MCF 10A (cell line): Measurements from ENCODE around the gene TMSB10. TPM values are rescaled to one million over a fixed set of nuclear protein-coding genes. Genes with fewer than 3 reads are reported as not detected.
"Not testable (repeated sequence)": the region's sequence is repeated elsewhere in the genome, so short reads cannot be mapped to it uniquely, and the experiment has no call there.

Source experiments
- BruUV-seq: library from RNA; stranded (reverse); fragments of 400-500 nt; replicated peaks from 2 replicates; lab custom pipeline; 2021; lab: Mats Ljungman, UMichigan
- CTCF ChIA-PET: fragments of 300-600 bp; sonication (Branson Sonifier 250); formaldehyde crosslinking; extraction: SDS; loops from one replicate; lab custom pipeline; 2021; ENCODE audit warnings: antibody characterized with exemption, inconsistent platforms; lab: Yijun Ruan, JAX
- POLR2A ChIA-PET: fragments of 300-600, 350-650 bp; sonication (Branson Sonifier 250); formaldehyde crosslinking; extraction: SDS; loops from one replicate; lab custom pipeline; 2020; ENCODE audit warnings: antibody characterized with exemption, inconsistent platforms; lab: Yijun Ruan, JAX
- DNase-seq: peaks from one replicate; pipeline ENCODE4 v3.0.0-alpha.2; 2018; ENCODE audit not compliant: unreplicated experiment
- H3K27ac Mint-ChIP-seq: one replicate; pipeline ENCODE4 v1.8.0; 2022; ENCODE audit warnings: mild to moderate bottlenecking, low read depth, mixed read lengths; ENCODE audit not compliant: unreplicated experiment
- H3K27me3 Mint-ChIP-seq: one replicate; pipeline ENCODE4 v1.8.0; 2022; ENCODE audit warnings: mixed read lengths; ENCODE audit not compliant: insufficient read depth, unreplicated experiment
- H3K36me3 Mint-ChIP-seq: one replicate; pipeline ENCODE4 v1.8.0; 2022; ENCODE audit warnings: mild to moderate bottlenecking, moderate library complexity, mixed read lengths; ENCODE audit not compliant: insufficient read depth, unreplicated experiment
- H3K4me1 Mint-ChIP-seq: one replicate; pipeline ENCODE4 v1.8.0; 2022; ENCODE audit warnings: mixed read lengths; ENCODE audit not compliant: insufficient read depth, unreplicated experiment
- H3K4me3 Mint-ChIP-seq: one replicate; pipeline ENCODE4 v1.8.0; 2022; ENCODE audit warnings: mild to moderate bottlenecking, moderate library complexity, mixed read lengths; ENCODE audit not compliant: unreplicated experiment
- H3K9me3 Mint-ChIP-seq: one replicate; pipeline ENCODE4 v1.8.0; 2022; ENCODE audit warnings: mixed read lengths; ENCODE audit not compliant: unreplicated experiment
- intact Hi-C: fragments of 100-400 bp; cut with micrococcal nuclease; formaldehyde crosslinking; loops from 2 replicates; pipeline ENCODE4 v1.14.1; 2022
- total RNA-seq: library from RNA; stranded (reverse); gene quantifications from 2 replicates; pipeline ENCODE4 v1.2.3, GENCODE V29; 2022
- TF ChIP-seq, protein P1 (sequence below): fragments of 200-600 bp; IDR thresholded peaks from one replicate; pipeline ENCODE4 v1.8.0; 2022; ENCODE audit warnings: antibody characterized with exemption, mild to moderate bottlenecking; ENCODE audit not compliant: unreplicated experiment

The TMSB10 gene
- total RNA-seq, 1 experiment from 2014 or later: 3,349 TPM

DNA sequence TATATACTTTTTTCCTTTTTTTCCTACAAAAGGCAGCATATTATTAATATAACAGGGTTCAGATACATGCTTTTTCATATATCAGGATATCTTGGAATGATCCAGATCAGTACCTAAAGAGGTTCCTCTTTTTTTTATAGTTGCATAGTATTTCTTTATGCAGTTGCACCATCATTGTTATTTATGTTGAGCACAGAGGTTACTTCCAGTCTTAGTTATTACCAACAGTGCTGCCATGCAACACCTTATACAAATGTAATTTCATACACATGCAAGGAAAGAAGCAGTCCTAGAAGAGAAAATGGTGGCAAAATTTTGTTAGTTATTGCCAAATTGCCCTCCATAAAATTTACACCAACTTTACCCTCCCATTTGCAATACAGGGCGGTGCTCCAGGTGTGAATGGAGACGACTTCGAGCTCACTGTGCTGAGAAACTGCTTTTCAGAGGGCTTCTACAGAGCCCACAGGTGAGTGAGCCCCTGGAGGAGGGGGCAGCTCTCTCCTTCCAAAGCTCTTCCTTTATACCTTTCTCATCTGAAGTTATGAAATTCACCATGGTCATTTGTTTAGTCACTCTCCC lies 35.5 kb downstream of the TMSB10 start:
- BruUV-seq: no TSS peak
- ChIA-PET POLR2A (interaction anchor here (0.8 to 2.5 kb wide), 3 partner anchors 17 to 482 kb away, joined by 3 to 14 read pairs (median 5); partner anchors contain the start of gene SUCLG1), CTCF (interaction anchor here (1.1 to 1.6 kb wide), 2 partner anchors 13 to 15 kb away, joined by 3 to 16 read pairs; no protein-coding TSS in a partner anchor)
- peaks cover 14% of the 10 kb centered on the region for H3K36me3 Mint-ChIP-seq
- DNase-seq: no peak
- intact Hi-C loops: no loop called here
- no peak overlapping the region for H3K27ac Mint-ChIP-seq
- no peak overlapping the region for H3K4me3 Mint-ChIP-seq
- peaks cover 17% of the 10 kb centered on the region for H3K4me1 Mint-ChIP-seq
- H3K9me3 Mint-ChIP-seq: no peaks in the 10 kb centered on the region
- TF ChIP-seq, protein P1, sequence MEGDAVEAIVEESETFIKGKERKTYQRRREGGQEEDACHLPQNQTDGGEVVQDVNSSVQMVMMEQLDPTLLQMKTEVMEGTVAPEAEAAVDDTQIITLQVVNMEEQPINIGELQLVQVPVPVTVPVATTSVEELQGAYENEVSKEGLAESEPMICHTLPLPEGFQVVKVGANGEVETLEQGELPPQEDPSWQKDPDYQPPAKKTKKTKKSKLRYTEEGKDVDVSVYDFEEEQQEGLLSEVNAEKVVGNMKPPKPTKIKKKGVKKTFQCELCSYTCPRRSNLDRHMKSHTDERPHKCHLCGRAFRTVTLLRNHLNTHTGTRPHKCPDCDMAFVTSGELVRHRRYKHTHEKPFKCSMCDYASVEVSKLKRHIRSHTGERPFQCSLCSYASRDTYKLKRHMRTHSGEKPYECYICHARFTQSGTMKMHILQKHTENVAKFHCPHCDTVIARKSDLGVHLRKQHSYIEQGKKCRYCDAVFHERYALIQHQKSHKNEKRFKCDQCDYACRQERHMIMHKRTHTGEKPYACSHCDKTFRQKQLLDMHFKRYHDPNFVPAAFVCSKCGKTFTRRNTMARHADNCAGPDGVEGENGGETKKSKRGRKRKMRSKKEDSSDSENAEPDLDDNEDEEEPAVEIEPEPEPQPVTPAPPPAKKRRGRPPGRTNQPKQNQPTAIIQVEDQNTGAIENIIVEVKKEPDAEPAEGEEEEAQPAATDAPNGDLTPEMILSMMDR: no peak
- H3K27me3 Mint-ChIP-seq: no peaks in the 10 kb centered on the region

DNA sequence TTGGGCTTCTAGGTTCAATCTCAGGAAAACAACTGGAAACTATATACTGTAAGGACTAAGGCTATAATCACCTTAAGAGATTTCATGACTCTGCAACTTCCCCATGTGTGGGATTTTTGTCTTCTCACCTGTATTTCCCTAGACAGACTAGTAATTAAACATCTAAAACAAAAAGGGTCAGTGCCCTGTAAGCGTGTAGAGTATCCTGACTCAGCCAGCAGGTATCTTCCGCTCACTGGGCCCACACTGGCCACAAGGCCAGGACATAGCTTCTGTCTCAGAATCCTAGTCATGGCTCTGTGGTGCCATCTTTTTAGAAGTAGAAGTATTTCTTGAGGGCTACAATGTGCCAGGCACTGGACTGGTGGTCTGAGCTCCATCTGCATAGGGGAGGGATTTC lies 36.7 kb downstream of the TMSB10 start:
- BruUV-seq: no TSS peak
- CTCF ChIA-PET: interaction anchor here (0.5 to 1.6 kb wide), 4 partner anchors 16 to 80 kb away, joined by 3 to 16 read pairs (median 4); no protein-coding TSS in a partner anchor
- Mint-ChIP-seq H3K9me3 (no peaks in the 10 kb centered on the region), H3K4me1 (peaks cover 23% of the 10 kb centered on the region), H3K27ac (no peak overlapping the region), H3K4me3 (no peak overlapping the region), H3K36me3 (peaks cover 14% of the 10 kb centered on the region), H3K27me3 (no peaks in the 10 kb centered on the region)
- no peak for DNase-seq
- TF ChIP-seq, protein P1: no peak
- POLR2A ChIA-PET: interaction anchor here (0.6 to 6.8 kb wide), 2 partner anchors 16 to 710 kb away, joined by 3 to 96 read pairs; no protein-coding TSS in a partner anchor
- intact Hi-C loops: no loop called here

DNA sequence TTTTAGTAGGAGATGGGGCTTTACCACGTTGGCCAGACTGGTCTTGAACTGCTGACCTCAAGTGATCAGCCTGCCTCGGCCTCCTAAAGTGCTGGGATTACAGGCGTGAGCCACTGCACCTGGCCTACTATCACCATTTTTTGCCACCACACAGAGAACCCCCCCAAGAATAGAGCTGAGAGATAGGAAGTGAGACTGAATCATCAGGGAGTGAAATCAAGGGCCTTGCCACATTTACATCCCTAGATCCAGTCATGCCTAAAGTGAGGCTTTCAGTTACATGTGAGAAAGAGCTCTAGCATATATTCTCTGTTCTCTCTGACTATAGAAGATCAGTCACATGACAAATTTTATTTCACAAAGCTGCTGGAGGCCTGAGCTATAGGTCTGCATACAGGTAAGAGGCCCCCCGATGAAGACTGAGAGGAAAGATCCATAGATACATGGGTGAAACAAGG lies 37.5 kb downstream of the TMSB10 start:
- BruUV-seq: no TSS peak
- Mint-ChIP-seq H3K9me3 (no peaks in the 10 kb centered on the region), H3K27ac (peak overlapping the region; percentile 87), H3K36me3 (peaks cover 14% of the 10 kb centered on the region), H3K4me3 (no peak overlapping the region), H3K4me1 (peaks cover 23% of the 10 kb centered on the region), H3K27me3 (no peaks in the 10 kb centered on the region)
- ChIA-PET POLR2A (interaction anchor here (0.6 to 6.8 kb wide), 5 partner anchors 11 to 27 kb away, joined by 4 to 96 read pairs (median 4); no protein-coding TSS in a partner anchor), CTCF (interaction anchor here (0.6 to 7.0 kb wide), 6 partner anchors 15 to 111 kb away, joined by 3 to 64 read pairs (median 3); no protein-coding TSS in a partner anchor)
- DNase-seq: no peak
- TF ChIP-seq, protein P1: no peak
- intact Hi-C loops: no loop called here

DNA sequence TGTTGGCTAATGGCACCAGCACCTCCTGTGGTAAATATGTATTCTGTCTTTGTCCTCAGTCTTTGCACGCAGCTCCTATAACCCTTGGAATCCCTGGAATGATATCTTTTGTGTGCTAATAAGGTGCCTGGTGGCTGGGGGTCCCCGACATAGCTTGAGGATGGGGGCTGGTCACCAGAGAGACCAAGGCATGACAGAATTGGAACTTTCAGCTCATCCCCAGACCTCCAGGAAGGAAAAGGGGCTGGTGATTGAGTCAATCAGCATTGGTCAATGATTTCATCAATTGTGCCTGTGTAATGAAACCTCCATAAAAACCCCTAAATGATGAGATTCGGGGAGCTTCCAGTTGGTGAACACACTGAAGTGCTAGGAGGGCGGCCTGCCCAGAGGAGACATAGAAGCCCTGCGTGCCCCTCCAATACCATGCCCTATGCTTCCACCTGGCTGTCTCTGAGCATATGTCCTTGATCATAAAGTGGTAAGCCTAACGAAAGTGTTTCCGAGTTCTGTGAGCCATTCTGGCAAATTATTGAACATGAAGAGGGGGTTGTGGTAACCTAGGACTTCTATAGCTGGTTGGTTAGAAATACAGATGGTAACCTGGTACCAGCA lies 38.9 kb downstream of the TMSB10 start:
- CTCF ChIA-PET: interaction anchor here (0.5 to 7.0 kb wide), 6 partner anchors 16 to 1319 kb away, joined by 3 to 64 read pairs (median 6); no protein-coding TSS in a partner anchor
- TF ChIP-seq, protein P1: no peak
- intact Hi-C loops: no loop called here
- peaks cover 19% of the 10 kb centered on the region for H3K4me1 Mint-ChIP-seq
- H3K36me3 Mint-ChIP-seq: peaks cover 14% of the 10 kb centered on the region
- no TSS peak for BruUV-seq
- H3K27me3 Mint-ChIP-seq: no peaks in the 10 kb centered on the region
- POLR2A ChIA-PET: interaction anchor here (1.9 to 6.8 kb wide), 3 partner anchors 14 to 25 kb away, joined by 4 to 96 read pairs (median 8); no protein-coding TSS in a partner anchor
- peak overlapping the region; percentile 89 for H3K27ac Mint-ChIP-seq
- DNase-seq: no peak
- no peaks in the 10 kb centered on the region for H3K9me3 Mint-ChIP-seq
- no peak overlapping the region for H3K4me3 Mint-ChIP-seq

DNA sequence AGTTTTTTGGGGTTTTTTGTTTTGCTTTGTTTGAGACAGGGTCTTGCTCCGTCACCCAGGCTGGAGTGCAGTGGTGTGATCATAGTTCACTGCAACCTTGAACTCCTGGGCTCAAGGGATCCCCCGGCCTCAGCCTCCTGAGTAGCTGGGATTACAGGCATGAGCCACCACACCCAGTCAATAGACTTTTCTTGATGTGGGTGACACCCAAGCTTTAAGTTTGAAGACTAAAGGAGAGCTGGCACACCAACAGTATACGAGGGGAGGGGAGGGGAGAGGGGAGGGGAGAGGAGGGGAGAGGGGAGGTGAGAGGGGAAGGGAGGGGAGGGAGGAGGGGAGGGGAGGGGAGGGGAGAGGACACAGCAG lies 40.4 kb downstream of the TMSB10 start:
- DNase-seq, H3K27me3 Mint-ChIP-seq, BruUV-seq, intact Hi-C loops, H3K9me3 Mint-ChIP-seq: not testable (repeated sequence)
- CTCF ChIA-PET: interaction anchor here (1.3 to 7.0 kb wide), 7 partner anchors 11 to 70 kb away, joined by 3 to 64 read pairs (median 14); partner anchors contain the start of gene TMSB10
- Mint-ChIP-seq H3K4me1 (peaks cover 13% of the 10 kb centered on the region), H3K27ac (peak overlapping the region; percentile 89), H3K4me3 (peak overlapping the region; percentile 19), H3K36me3 (peaks cover 14% of the 10 kb centered on the region)
- POLR2A ChIA-PET: interaction anchor here (0.6 to 6.8 kb wide), 15 partner anchors 8 to 69 kb away, joined by 3 to 96 read pairs (median 5); partner anchors contain the start of genes KCMF1 and TMSB10
